OCI-LY7 (cell line): ENCODE data around the gene ETFBKMT. TPM values are rescaled to one million over a fixed set of nuclear protein-coding genes. Genes with fewer than 3 reads are reported as not detected.
"Not testable (repeated sequence)": the region's sequence is repeated elsewhere in the genome, so short reads cannot be mapped to it uniquely, and the experiment has no call there.

Source experiments
- BruUV-seq: library from RNA; stranded (reverse); fragments of 400-500 nt; replicated peaks from 2 replicates; lab custom pipeline; 2021; lab: Mats Ljungman, UMichigan
- CTCF ChIA-PET: fragments of 300-600 bp; sonication (Branson Sonifier 250); formaldehyde crosslinking; loops from one replicate; lab custom pipeline; 2022; ENCODE audit warnings: antibody characterized with exemption; ENCODE audit not compliant: unreplicated experiment; lab: Charles Lee
- POLR2A ChIA-PET: fragments of 300-600 bp; sonication (Branson Sonifier 250); formaldehyde crosslinking; loops from one replicate; lab custom pipeline; 2022; ENCODE audit warnings: antibody characterized with exemption; lab: Charles Lee
- DNase-seq: peaks from one replicate; pipeline ENCODE4 v3.0.0-alpha.2; 2015; ENCODE audit warnings: low spot score
- H2AFZ ChIP-seq: fragments of 200-600 bp; sonication (generic), shearing (Covaris generic); 2 replicates; pipeline ENCODE4 v1.6.1; 2014; ENCODE audit warnings: mild to moderate bottlenecking, antibody characterized with exemption, low read length, moderate library complexity
- H3K27ac ChIP-seq: fragments of 200-600 bp; sonication (generic); 2 replicates; pipeline ENCODE4 v1.5.1; 2014; ENCODE audit warnings: mixed run types, low read depth, mild to moderate bottlenecking, moderate library complexity, low read length, inconsistent platforms; ENCODE audit not compliant: poor library complexity, severe bottlenecking
- H3K36me3 ChIP-seq: fragments of 200-600 bp; sonication (generic); 2 replicates; pipeline ENCODE4 v1.6.1; 2014; ENCODE audit warnings: mild to moderate bottlenecking, antibody characterized with exemption, low read length, moderate library complexity, mixed read lengths; ENCODE audit not compliant: insufficient read depth
- H3K4me1 ChIP-seq: fragments of 200-600 bp; sonication (generic); 2 replicates; pipeline ENCODE4 v1.5.1; 2014; ENCODE audit warnings: mild to moderate bottlenecking, low read length; ENCODE audit not compliant: insufficient read depth, poor library complexity, severe bottlenecking
- H3K4me2 ChIP-seq: fragments of 200-600 bp; sonication (generic); 2 replicates; pipeline ENCODE4 v1.6.1; 2014; ENCODE audit warnings: mild to moderate bottlenecking, low read length
- H3K4me3 ChIP-seq: fragments of 200-600 bp; sonication (generic); 2 replicates; pipeline ENCODE4 v1.5.1; 2014; ENCODE audit warnings: mild to moderate bottlenecking, low read depth, low read length; ENCODE audit not compliant: poor library complexity, severe bottlenecking
- H3K79me2 ChIP-seq: fragments of 200-600 bp; sonication (generic); 2 replicates; pipeline ENCODE4 v1.6.1; 2016; ENCODE audit warnings: low read depth, mild to moderate bottlenecking, low read length, moderate library complexity, mixed read lengths; ENCODE audit not compliant: insufficient read depth
- H3K9me2 ChIP-seq: fragments of 200-600 bp; sonication (generic); 2 replicates; pipeline ENCODE4 v1.6.1; 2016; ENCODE audit warnings: mild to moderate bottlenecking, low read length, mixed read lengths; ENCODE audit not compliant: insufficient read depth
- H3K9me3 ChIP-seq: fragments of 200-600 bp; sonication (generic); 2 replicates; pipeline ENCODE4 v1.6.1; 2014; ENCODE audit warnings: mild to moderate bottlenecking, mixed run types, low read length, mixed read lengths
- H4K20me1 ChIP-seq: fragments of 200-600 bp; sonication (generic); 2 replicates; pipeline ENCODE4 v1.6.1; 2014; ENCODE audit warnings: mild to moderate bottlenecking, antibody characterized with exemption, low read length, moderate library complexity, mixed read lengths; ENCODE audit not compliant: insufficient read depth
- CTCF ChIP-seq: fragments of 200-600 bp; sonication (generic); conservative IDR thresholded peaks from 2 replicates; pipeline ENCODE4 v1.5.1; 2014; ENCODE audit warnings: mild to moderate bottlenecking, antibody characterized with exemption, low read length, moderate library complexity, mixed read lengths
- EZH2phosphoT487 ChIP-seq: fragments of 200-600 bp; sonication (generic); IDR thresholded peaks from 2 replicates; pipeline ENCODE4 v1.6.1; 2018; ENCODE audit warnings: low read depth, borderline replicate concordance, mild to moderate bottlenecking, mixed run types, antibody characterized with exemption, low read length, moderate library complexity, mixed read lengths
- intact Hi-C: fragments of 100-400 bp; cut with micrococcal nuclease; formaldehyde crosslinking; loops from one replicate; pipeline ENCODE4 v1.10.0; 2022; ENCODE audit not compliant: unreplicated experiment
- total RNA-seq, 2 experiments: library from RNA; depleted of rRNA in 1 of 2; stranded (reverse); fragments of >200 nt in 1 of 2; shearing (Covaris generic) in 1 of 2; gene quantifications; 2 replicates each; pipeline ENCODE4 v1.2.3, GENCODE V29; 2014 to 2022

The ETFBKMT gene
- total RNA-seq, 2 experiments from 2014 or later: 0.92 to 2.8 TPM

GRCh38 chr12:31687101-31687527, 27.6 kb downstream of the ETFBKMT start:
- intact Hi-C loops: no loop called here
- no peaks in the 10 kb centered on the region for H4K20me1 ChIP-seq
- no peaks in the 10 kb centered on the region for H3K79me2 ChIP-seq
- POLR2A ChIA-PET: interaction anchor here (0.6 to 2.0 kb wide), 8 partner anchors 11 to 323 kb away, joined by 3 to 7 read pairs (median 3); partner anchors contain the start of gene AMN1
- peaks cover 59% of the 10 kb centered on the region for H3K36me3 ChIP-seq
- peak; percentile 88 for DNase-seq
- H3K9me2 ChIP-seq: no peaks in the 10 kb centered on the region
- H3K4me1 ChIP-seq: peaks cover 32% of the 10 kb centered on the region
- H3K9me3 ChIP-seq: peaks cover 27% of the 10 kb centered on the region
- H3K4me3 ChIP-seq: peak overlapping the region; percentile 31
- H3K4me2 ChIP-seq: peak overlapping the region; percentile 58
- no peak for TF ChIP-seq EZH2phosphoT487
- TF ChIP-seq CTCF: no peak
- peak overlapping the region; percentile 5; the same call in 1 of the 2 replicates for H2AFZ ChIP-seq
- no TSS peak for BruUV-seq
- peak overlapping the region; percentile 83 for H3K27ac ChIP-seq
- CTCF ChIA-PET: no interaction called here

GRCh38 chr12:31689921-31690320, 30.4 kb downstream of the ETFBKMT start:
- intact Hi-C loops, H3K9me2 ChIP-seq, CTCF ChIA-PET, H3K79me2 ChIP-seq, H3K4me3 ChIP-seq, H3K27ac ChIP-seq, H2AFZ ChIP-seq, H4K20me1 ChIP-seq, H3K4me2 ChIP-seq, DNase-seq: not testable (repeated sequence)
- BruUV-seq: TSS peak; percentile 55
- Histone ChIP-seq H3K9me3 (peaks cover 11% of the 10 kb centered on the region; the same call in 1 of the 2 replicates), H3K36me3 (peaks cover 42% of the 10 kb centered on the region), H3K4me1 (peaks cover 22% of the 10 kb centered on the region)
- POLR2A ChIA-PET: interaction anchor here (0.6 to 1.2 kb wide), 2 partner anchors 25 to 95 kb away, joined by 3 to 4 read pairs; no protein-coding TSS in a partner anchor

- Histone ChIP-seq H3K4me2 (no peak overlapping the region), H3K36me3 (peaks cover 34% of the 10 kb centered on the region), H3K79me2 (no peaks in the 10 kb centered on the region), H3K9me2 (no peaks in the 10 kb centered on the region), H3K27ac (no peak overlapping the region), H3K4me1 (no peaks in the 10 kb centered on the region), H4K20me1 (no peaks in the 10 kb centered on the region), H2AFZ (no peak overlapping the region), H3K4me3 (no peak overlapping the region), H3K9me3 (0 out of 2 replicates have a peak, but pooled peaks cover 1% of the 10 kb centered on the region)
- CTCF ChIA-PET: no interaction called here
- no TSS peak for BruUV-seq
- no peak for TF ChIP-seq EZH2phosphoT487
- peak; percentile 18; the same call in 1 of the 2 replicates for TF ChIP-seq CTCF
- intact Hi-C loops: no loop called here
- no peak for DNase-seq
- POLR2A ChIA-PET: interaction anchor here (0.6 to 0.7 kb wide), 2 partner anchors 44 to 61 kb away, joined by 3 to 4 read pairs; no protein-coding TSS in a partner anchor
These were observed 42.6 kb downstream of the ETFBKMT start for GRCh38 chr12:31702047-31702446.
